SU-DHL-6 (cell line): Measurements from ENCODE around the gene DCBLD2.

ENCODE experiments used
- CTCF ChIP-seq: fragments of 200-600 bp; sonication (generic); IDR thresholded peaks from one replicate; pipeline ENCODE4 v1.5.1; 2017; ENCODE audit warnings: antibody characterized with exemption, mild to moderate bottlenecking, low read length, moderate library complexity; ENCODE audit not compliant: insufficient read depth, poor library complexity, severe bottlenecking
- EZH2phosphoT487 ChIP-seq: fragments of 200-600 bp; sonication (generic), shearing (Covaris generic); conservative IDR thresholded peaks from 2 replicates; pipeline ENCODE4 v1.6.1; 2018; ENCODE audit warnings: mild to moderate bottlenecking, antibody characterized with exemption, low read length, moderate library complexity, mixed read lengths

GRCh38 chr3:98801043-98801747 lies 100.3 kb downstream of the DCBLD2 start:
- TF ChIP-seq CTCF (no peak), EZH2phosphoT487 (no peak)
